ENCODE results near the gene JAM3. TPM values are rescaled to one million over a fixed set of nuclear protein-coding genes. Genes with fewer than 3 reads are reported as not detected.
"Not testable (repeated sequence)": the region's sequence is repeated elsewhere in the genome, so short reads cannot be mapped to it uniquely, and the experiment has no call there.

JAM3 gene
- total RNA-seq, 6 experiments from 2014 or later: 49.6 to 58.6 (median 55.2) TPM

- H3K4me3 Mint-ChIP-seq: no peak overlapping the region
- H3K27ac Mint-ChIP-seq: no peak overlapping the region
- H3K4me1 Mint-ChIP-seq (ENCODE audit: low read depth): peaks cover 6% of the 10 kb centered on the region; the same call in 1 of the 2 replicates
Observed at GRCh38 chr11:134082990-134083389, 14.1 kb downstream of the JAM3 start.

GRCh38 chr11:134086376-134086775 lies 17.5 kb downstream of the JAM3 start:
- DNase-seq: no peak
- no peak overlapping the region for H3K27ac Mint-ChIP-seq
- TF ChIP-seq CTCF (IDR thresholded peaks at IDR 0.05): no peak
- no peaks in the 10 kb centered on the region; the same call in 1 of the 2 replicates for H3K27me3 Mint-ChIP-seq (ENCODE audit: insufficient read depth)
- H3K4me3 Mint-ChIP-seq: no peak overlapping the region
- peaks cover 5% of the 10 kb centered on the region; the same call in 1 of the 2 replicates for H3K36me3 Mint-ChIP-seq (ENCODE audit: low read depth)
- peaks cover 3% of the 10 kb centered on the region for H3K9me3 Mint-ChIP-seq
- H3K4me1 Mint-ChIP-seq (ENCODE audit: low read depth): peaks cover 6% of the 10 kb centered on the region; the same call in 1 of the 2 replicates

More at GRCh38 chr11:134082990-134083389, 14.1 kb downstream of the JAM3 start:
- no peak for DNase-seq
- H3K9me3 Mint-ChIP-seq: peaks cover 16% of the 10 kb centered on the region
- peaks cover 14% of the 10 kb centered on the region for H3K36me3 Mint-ChIP-seq (ENCODE audit: low read depth)
- no peaks in the 10 kb centered on the region for H3K27me3 Mint-ChIP-seq (ENCODE audit: insufficient read depth)
- TF ChIP-seq CTCF (IDR thresholded peaks at IDR 0.05): no peak

- H3K9me3 Mint-ChIP-seq; H3K27me3 Mint-ChIP-seq (ENCODE audit: insufficient read depth): not testable (repeated sequence)
Observed at GRCh38 chr11:134092006-134092405, 23.1 kb downstream of the JAM3 start.

GRCh38 chr11:134097166-134097565 lies 28.3 kb downstream of the JAM3 start:
- no peak overlapping the region for H3K27ac Mint-ChIP-seq
- H3K4me3 Mint-ChIP-seq: no peak overlapping the region
- no peak for TF ChIP-seq CTCF (IDR thresholded peaks at IDR 0.05)
- no peaks in the 10 kb centered on the region for H3K9me3 Mint-ChIP-seq
- peaks cover 16% of the 10 kb centered on the region for H3K4me1 Mint-ChIP-seq (ENCODE audit: low read depth)
- H3K27me3 Mint-ChIP-seq (ENCODE audit: insufficient read depth): no peaks in the 10 kb centered on the region
- H3K36me3 Mint-ChIP-seq (ENCODE audit: low read depth): no peaks in the 10 kb centered on the region
- DNase-seq: no peak

More at GRCh38 chr11:134092006-134092405, 23.1 kb downstream of the JAM3 start:
- not testable (repeated sequence) for H3K4me1 Mint-ChIP-seq (ENCODE audit: low read depth); H3K27ac Mint-ChIP-seq; H3K36me3 Mint-ChIP-seq (ENCODE audit: low read depth); H3K4me3 Mint-ChIP-seq; DNase-seq

GRCh38 chr11:134098566-134099184 lies 29.8 kb downstream of the JAM3 start:
- peak; percentile 20; the same call in 1 of the 2 replicates for TF ChIP-seq CTCF (IDR thresholded peaks at IDR 0.05)
- Mint-ChIP-seq H3K36me3 (ENCODE audit: low read depth) (peaks cover 6% of the 10 kb centered on the region), H3K9me3 (no peaks in the 10 kb centered on the region), H3K4me3 (no peak overlapping the region), H3K4me1 (ENCODE audit: low read depth) (peaks cover 16% of the 10 kb centered on the region), H3K27me3 (ENCODE audit: insufficient read depth) (no peaks in the 10 kb centered on the region), H3K27ac (no peak overlapping the region)
- DNase-seq: no peak

GRCh38 chr11:134100171-134100570 lies 31.3 kb downstream of the JAM3 start:
- H3K27me3 Mint-ChIP-seq (ENCODE audit: insufficient read depth): no peaks in the 10 kb centered on the region
- H3K4me1 Mint-ChIP-seq (ENCODE audit: low read depth): peaks cover 16% of the 10 kb centered on the region
- H3K36me3 Mint-ChIP-seq (ENCODE audit: low read depth): peaks cover 6% of the 10 kb centered on the region
- TF ChIP-seq CTCF (IDR thresholded peaks at IDR 0.05): no peak
- H3K4me3 Mint-ChIP-seq: no peak overlapping the region
- no peaks in the 10 kb centered on the region for H3K9me3 Mint-ChIP-seq
- DNase-seq: no peak
- no peak overlapping the region for H3K27ac Mint-ChIP-seq
